Measurements from ENCODE around the gene NKTR.

GRCh38 chr3:42686832-42687650, 86.6 kb downstream of the NKTR start:
- no peak for TF ChIP-seq CTCF (IDR thresholded peaks at IDR 0.05; ENCODE audit: insufficient read depth, low read depth, low read length)
- TF ChIP-seq EZH2 (IDR thresholded peaks at IDR 0.05; ENCODE audit: insufficient read depth, low read length) = no peak
